BJ (cell line): ENCODE results near the gene NINL. TPM values are rescaled to one million over a fixed set of nuclear protein-coding genes. Genes with fewer than 3 reads are reported as not detected.
"Not testable (repeated sequence)": the region's sequence is repeated elsewhere in the genome, so short reads cannot be mapped to it uniquely, and the experiment has no call there.

Experiments used
- CTCF ChIA-PET: fragments of 350-600 bp; formaldehyde crosslinking; extraction: SDS; loops from one replicate; lab custom pipeline; 2021; ENCODE audit warnings: antibody characterized with exemption, inconsistent platforms; lab: Yijun Ruan, JAX
- POLR2A ChIA-PET: fragments of 300-600 bp; sonication (Branson Sonifier 250); formaldehyde crosslinking; extraction: SDS; loops from one replicate; lab custom pipeline; 2021; ENCODE audit warnings: antibody characterized with exemption; lab: Charles Lee
- DNase-seq: peaks from one replicate; pipeline ENCODE4 v3.0.0-alpha.2; 2011; ENCODE audit warnings: low read depth
- H3K27me3 ChIP-seq: 2 replicates; pipeline ENCODE4 v1.6.0; 2011; ENCODE audit warnings: low read length; ENCODE audit not compliant: control insufficient read depth, insufficient read depth
- H3K36me3 ChIP-seq: 2 replicates; pipeline ENCODE4 v1.5.1; 2011; ENCODE audit warnings: low read length; ENCODE audit not compliant: control insufficient read depth, insufficient read depth
- H3K4me3 ChIP-seq: 2 replicates; pipeline ENCODE4 v1.5.1; 2011; ENCODE audit warnings: low read depth, mild to moderate bottlenecking, control low read depth, low read length
- CTCF ChIP-seq: IDR thresholded peaks from 2 replicates; pipeline ENCODE4 v1.5.1; 2011; ENCODE audit warnings: low read depth, mild to moderate bottlenecking, control low read depth, inconsistent platforms, low read length, moderate library complexity; ENCODE audit not compliant: insufficient read depth
- polyA plus RNA-seq: library from polyadenylated mRNA; depleted of rRNA; stranded (reverse); fragments of >200 nt; gene quantifications from 2 replicates; pipeline ENCODE4 v1.2.3, GENCODE V29; 2011

Gene NINL
- polyA plus RNA-seq, 1 experiment, result 6.2 TPM

- H3K36me3 ChIP-seq, result peaks cover 13% of the 10 kb centered on the region
- no peak for DNase-seq
- no peak overlapping the region for H3K4me3 ChIP-seq
- CTCF ChIA-PET, result no interaction called here
- no peak for TF ChIP-seq CTCF
- H3K27me3 ChIP-seq, result no peaks in the 10 kb centered on the region
- POLR2A ChIA-PET, result no interaction called here
These were observed 109.0 kb downstream of the NINL start for GRCh38 chr20:25476106-25477013.

- H3K27me3 ChIP-seq, POLR2A ChIA-PET, CTCF ChIA-PET, DNase-seq, H3K4me3 ChIP-seq: not testable (repeated sequence)
- H3K36me3 ChIP-seq, result peaks cover 14% of the 10 kb centered on the region
These were observed 112.0 kb downstream of the NINL start for GRCh38 chr20:25473297-25473696.

- ChIA-PET CTCF (interaction anchor here (1.4 kb wide), 1 partner anchor 17 kb away, joined by 5 read pairs; no protein-coding TSS in a partner anchor), POLR2A (no interaction called here)
- H3K27me3 ChIP-seq, result no peaks in the 10 kb centered on the region
- DNase-seq, result no peak
- peaks cover 7% of the 10 kb centered on the region for H3K36me3 ChIP-seq
- no peak for TF ChIP-seq CTCF
- H3K4me3 ChIP-seq, result no peak overlapping the region
These were observed 114.3 kb downstream of the NINL start for GRCh38 chr20:25471020-25471419.

GRCh38 chr20:25470045-25470444 lies 115.3 kb downstream of the NINL start:
- DNase-seq, result no peak
- no peaks in the 10 kb centered on the region for H3K27me3 ChIP-seq
- CTCF ChIA-PET, result interaction anchor here (0.7 to 1.5 kb wide), 4 partner anchors 9 to 109 kb away, joined by 3 to 7 read pairs (median 4); no protein-coding TSS in a partner anchor
- peaks cover 9% of the 10 kb centered on the region for H3K36me3 ChIP-seq
- peak; percentile 53 for TF ChIP-seq CTCF
- POLR2A ChIA-PET, result no interaction called here
- no peak overlapping the region for H3K4me3 ChIP-seq

GRCh38 chr20:25469558-25469957 lies 115.8 kb downstream of the NINL start:
- TF ChIP-seq CTCF, result no peak
- CTCF ChIA-PET, result interaction anchor here (1.5 kb wide), 1 partner anchor 10 kb away, joined by 7 read pairs; no protein-coding TSS in a partner anchor
- no peak overlapping the region for H3K4me3 ChIP-seq
- DNase-seq, result no peak
- no peaks in the 10 kb centered on the region for H3K27me3 ChIP-seq
- H3K36me3 ChIP-seq, result peaks cover 10% of the 10 kb centered on the region
- POLR2A ChIA-PET, result no interaction called here
